DND-41 (cell line): Measurements from ENCODE around the gene B4GALNT1.

Source experiments
- EZH2 ChIP-seq: IDR thresholded peaks from 3 replicates; pipeline ENCODE4 v1.6.1; 2012; ENCODE audit warnings: borderline replicate concordance, low read depth, mild to moderate bottlenecking, moderate library complexity, low read length, inconsistent platforms; ENCODE audit not compliant: severe bottlenecking
- TF ChIP-seq, protein P1 (sequence below): IDR thresholded peaks from 2 replicates; pipeline ENCODE4 v1.5.1; 2012; ENCODE audit warnings: borderline replicate concordance, low read length, moderate library complexity, mild to moderate bottlenecking; ENCODE audit not compliant: poor library complexity, severe bottlenecking; ENCODE audit errors: extremely low read depth

DNA sequence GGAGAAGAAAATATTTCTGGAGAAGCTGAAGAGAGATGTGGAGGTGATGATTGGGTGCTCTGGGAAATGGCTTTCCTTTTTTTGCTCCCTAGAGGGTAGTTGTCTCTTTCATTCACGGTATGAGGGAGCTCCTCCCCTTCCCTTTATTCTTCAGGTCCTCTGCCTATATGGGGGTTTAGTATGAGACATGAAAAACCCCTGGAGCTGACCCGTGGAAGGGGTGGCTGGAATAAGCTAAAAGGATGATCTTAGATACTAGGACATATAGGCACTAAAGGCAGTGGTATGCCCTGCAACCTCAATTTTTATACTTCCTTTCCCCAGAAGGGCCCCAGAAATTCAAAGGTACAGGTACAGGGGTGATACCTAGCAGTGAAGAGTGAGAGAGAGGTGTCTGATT lies 32.6 kb downstream of the B4GALNT1 start:
- TF ChIP-seq, protein P1, sequence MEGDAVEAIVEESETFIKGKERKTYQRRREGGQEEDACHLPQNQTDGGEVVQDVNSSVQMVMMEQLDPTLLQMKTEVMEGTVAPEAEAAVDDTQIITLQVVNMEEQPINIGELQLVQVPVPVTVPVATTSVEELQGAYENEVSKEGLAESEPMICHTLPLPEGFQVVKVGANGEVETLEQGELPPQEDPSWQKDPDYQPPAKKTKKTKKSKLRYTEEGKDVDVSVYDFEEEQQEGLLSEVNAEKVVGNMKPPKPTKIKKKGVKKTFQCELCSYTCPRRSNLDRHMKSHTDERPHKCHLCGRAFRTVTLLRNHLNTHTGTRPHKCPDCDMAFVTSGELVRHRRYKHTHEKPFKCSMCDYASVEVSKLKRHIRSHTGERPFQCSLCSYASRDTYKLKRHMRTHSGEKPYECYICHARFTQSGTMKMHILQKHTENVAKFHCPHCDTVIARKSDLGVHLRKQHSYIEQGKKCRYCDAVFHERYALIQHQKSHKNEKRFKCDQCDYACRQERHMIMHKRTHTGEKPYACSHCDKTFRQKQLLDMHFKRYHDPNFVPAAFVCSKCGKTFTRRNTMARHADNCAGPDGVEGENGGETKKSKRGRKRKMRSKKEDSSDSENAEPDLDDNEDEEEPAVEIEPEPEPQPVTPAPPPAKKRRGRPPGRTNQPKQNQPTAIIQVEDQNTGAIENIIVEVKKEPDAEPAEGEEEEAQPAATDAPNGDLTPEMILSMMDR, result no peak
- TF ChIP-seq EZH2, result no peak
